Neuronal stem cell (in vitro differentiated cells): Measurements from ENCODE around the gene INTS2.

Source experiments
- DNase-seq: peaks from one replicate; pipeline ENCODE4 v3.0.0-alpha.2; 2013; ENCODE audit warnings: low spot score
- H2AFZ ChIP-seq: one replicate; pipeline ENCODE4 v1.6.1; 2013; ENCODE audit warnings: mild to moderate bottlenecking, low read length, inconsistent platforms
- H2AK5ac ChIP-seq: 2 replicates; pipeline ENCODE4 v1.6.1; 2013; ENCODE audit warnings: low read depth, mild to moderate bottlenecking, inconsistent platforms, low read length, moderate library complexity, mixed read lengths
- H2BK120ac ChIP-seq: 2 replicates; pipeline ENCODE4 v1.6.1; 2013; ENCODE audit warnings: low read depth, mild to moderate bottlenecking, inconsistent platforms, low read length, moderate library complexity, mixed read lengths
- H2BK12ac ChIP-seq: one replicate; pipeline ENCODE4 v1.6.1; 2013; ENCODE audit warnings: low read length, inconsistent platforms
- H2BK15ac ChIP-seq: 2 replicates; pipeline ENCODE4 v1.6.1; 2013; ENCODE audit warnings: mild to moderate bottlenecking, low read length, inconsistent platforms, mixed read lengths
- H2BK5ac ChIP-seq: one replicate; pipeline ENCODE4 v1.6.1; 2013; ENCODE audit warnings: inconsistent platforms, mild to moderate bottlenecking, low read length, moderate library complexity
- H3K14ac ChIP-seq: one replicate; pipeline ENCODE4 v1.6.1; 2013; ENCODE audit warnings: low read length, inconsistent platforms
- H3K18ac ChIP-seq: 2 replicates; pipeline ENCODE4 v1.6.1; 2013; ENCODE audit warnings: low read length, inconsistent platforms
- H3K23ac ChIP-seq: 2 replicates; pipeline ENCODE4 v1.6.1; 2013; ENCODE audit warnings: low read depth, mild to moderate bottlenecking, mixed read lengths, low read length, inconsistent platforms; ENCODE audit not compliant: poor library complexity
- H3K27ac ChIP-seq: replicated peaks from 3 replicates; pipeline ENCODE4 v1.5.1; 2013; ENCODE audit warnings: low read length, inconsistent platforms
- H3K27me3 ChIP-seq, 3 experiments: 2 replicates each; pipeline ENCODE4 v1.6.1; 2013; ENCODE audit warnings: low read length in 3 of 3, mild to moderate bottlenecking in 2 of 3, inconsistent platforms in 1 of 3, low read depth in 1 of 3, mixed read lengths in 1 of 3, moderate library complexity in 1 of 3; ENCODE audit not compliant: control insufficient read depth in 3 of 3, insufficient read depth in 3 of 3
- H3K36me3 ChIP-seq, 2 donors: replicated peaks in 1 of 2; 2 replicates each; pipeline ENCODE4 v1.6.1; 2013; ENCODE audit warnings: low read length in 2 of 2; ENCODE audit not compliant: control insufficient read depth in 2 of 2, insufficient read depth in 2 of 2
- H3K4ac ChIP-seq: 2 replicates; pipeline ENCODE4 v1.6.1; 2013; ENCODE audit warnings: inconsistent platforms, mild to moderate bottlenecking, low read length, moderate library complexity
- H3K4me1 ChIP-seq, 2 donors: 1 replicate in 1 of 2; 2 replicates in 1 of 2; pipeline ENCODE4 v1.6.1; 2013; ENCODE audit warnings: low read length in 2 of 2, low read depth in 1 of 2; ENCODE audit not compliant: control insufficient read depth in 2 of 2, insufficient read depth in 1 of 2
- H3K4me2 ChIP-seq: one replicate; pipeline ENCODE4 v1.6.1; 2013; ENCODE audit warnings: mild to moderate bottlenecking, low read length, inconsistent platforms; ENCODE audit not compliant: insufficient read depth, poor library complexity, severe bottlenecking
- H3K4me3 ChIP-seq, 2 donors: 2 replicates each; pipeline ENCODE4 v1.5.1; 2013; ENCODE audit warnings: low read length in 2 of 2, mild to moderate bottlenecking in 2 of 2, inconsistent platforms in 1 of 2, moderate library complexity in 1 of 2
- H3K79me1 ChIP-seq: one replicate; pipeline ENCODE4 v1.6.1; 2013; ENCODE audit warnings: low read depth, mild to moderate bottlenecking, inconsistent platforms, low read length, moderate library complexity
- H3K9ac ChIP-seq: one replicate; pipeline ENCODE4 v1.6.1; 2013; ENCODE audit warnings: mild to moderate bottlenecking, low read depth, low read length, inconsistent platforms; ENCODE audit not compliant: poor library complexity
- H3K9me3 ChIP-seq, 2 donors: replicated peaks in 1 of 2; 2 replicates each; pipeline versions ENCODE3 to v1.6.1; 2013; ENCODE audit warnings: low read length in 2 of 2, mild to moderate bottlenecking in 2 of 2, inconsistent platforms in 1 of 2, low read depth in 1 of 2, mixed read lengths in 1 of 2, moderate library complexity in 1 of 2; ENCODE audit not compliant: control insufficient read depth in 2 of 2, insufficient read depth in 1 of 2
- H4K8ac ChIP-seq: one replicate; pipeline ENCODE4 v1.6.1; 2013; ENCODE audit warnings: low read depth, mild to moderate bottlenecking, inconsistent platforms, low read length, moderate library complexity
- H4K91ac ChIP-seq: one replicate; pipeline ENCODE4 v1.6.1; 2013; ENCODE audit warnings: low read length, low read depth, mild to moderate bottlenecking, inconsistent platforms; ENCODE audit not compliant: poor library complexity
- WGBS, 2 donors: extraction: QIAGEN DNeasy Blood & Tissue Kit; methylation state at CpG; one replicate each; pipeline ENCODE4 v1.1.7; 2013; ENCODE audit warnings: missing lambda C conversion rate in 2 of 2, mixed read lengths in 1 of 2; ENCODE audit not compliant: insufficient read length in 2 of 2, insufficient replicate concordance in 1 of 2; ENCODE audit errors: extremely low coverage in 2 of 2; 5-methylcytosine and 5-hydroxymethylcytosine counted together

Gene INTS2

DNA sequence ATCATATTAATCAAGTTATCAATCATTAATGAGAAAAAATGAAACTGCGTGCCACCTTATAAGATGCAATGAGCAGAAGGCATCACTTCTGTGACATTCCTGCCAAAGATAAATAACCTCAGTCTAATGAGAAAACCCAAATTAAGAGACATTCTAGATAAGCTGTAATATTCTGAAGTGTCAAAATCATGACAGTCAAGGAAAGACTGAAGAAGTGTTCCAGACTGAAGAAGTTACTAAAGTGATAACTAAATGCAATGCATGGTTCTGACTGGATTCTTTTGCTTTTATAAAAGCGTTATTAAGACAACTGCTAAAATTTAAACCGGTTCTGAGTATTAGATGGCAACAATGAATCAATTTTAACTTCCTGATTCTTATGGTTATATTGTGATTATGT lies 95.3 kb downstream of the INTS2 start:
- no peak overlapping the region for H2BK120ac ChIP-seq
- no peak overlapping the region for H4K91ac ChIP-seq
- H3K18ac ChIP-seq = no peak overlapping the region
- H3K4me2 ChIP-seq = no peak overlapping the region
- H3K23ac ChIP-seq = no peak overlapping the region
- H3K36me3 ChIP-seq = peaks cover 3 to 93% of the 10 kb centered on the region in 2 donors
- H2BK5ac ChIP-seq = no peak overlapping the region
- H3K27ac ChIP-seq = no peak overlapping the region
- H3K4me3 ChIP-seq = no peak overlapping the region
- H4K8ac ChIP-seq = no peak overlapping the region
- H2AFZ ChIP-seq = no peak overlapping the region
- no peak overlapping the region for H3K9ac ChIP-seq
- no peak overlapping the region for H3K14ac ChIP-seq
- H3K4ac ChIP-seq = no peak overlapping the region
- no peak overlapping the region for H2AK5ac ChIP-seq
- H3K4me1 ChIP-seq = no peaks in the 10 kb centered on the region
- no peak overlapping the region for H2BK12ac ChIP-seq
- no peaks in the 10 kb centered on the region for H3K79me1 ChIP-seq
- peaks cover 3 to 20% of the 10 kb centered on the region in 2 donors for H3K9me3 ChIP-seq
- no peaks in the 10 kb centered on the region for H3K27me3 ChIP-seq
- H2BK15ac ChIP-seq = no peak overlapping the region
- no CpG with 5 or more reads among the region's 3 CpGs for WGBS, 2 donors
- no peak for DNase-seq

DNA sequence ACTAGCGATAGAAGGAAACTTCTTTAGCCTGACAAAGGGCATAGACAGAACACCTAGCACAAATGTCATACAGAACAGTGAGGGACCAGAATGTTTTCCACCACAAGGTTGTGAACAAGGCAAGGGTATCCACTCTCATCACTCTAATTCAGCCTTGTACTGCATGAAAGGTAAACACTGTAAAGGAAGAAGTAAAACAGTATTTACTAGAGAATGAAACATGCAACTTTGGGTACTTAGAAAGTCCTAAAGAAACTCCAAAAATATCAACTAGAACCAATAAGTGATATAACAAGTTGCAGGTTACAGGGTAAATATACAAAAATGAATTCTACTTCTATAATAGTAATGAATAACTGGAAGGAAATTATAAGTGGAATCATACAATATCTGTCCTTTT lies 96.7 kb downstream of the INTS2 start:
- H2AFZ ChIP-seq = no peak overlapping the region
- H3K79me1 ChIP-seq = no peaks in the 10 kb centered on the region
- no peak overlapping the region for H3K9ac ChIP-seq
- no peak overlapping the region for H3K27ac ChIP-seq
- no peak overlapping the region for H3K23ac ChIP-seq
- H3K14ac ChIP-seq = no peak overlapping the region
- no peak overlapping the region for H4K91ac ChIP-seq
- H3K18ac ChIP-seq = no peak overlapping the region
- H2BK5ac ChIP-seq = no peak overlapping the region
- DNase-seq = no peak
- no CpG with 5 or more reads among the region's 1 CpG for whole genome bisulfite sequencing, 2 donors
- H2AK5ac ChIP-seq = no peak overlapping the region
- no peak overlapping the region for H2BK15ac ChIP-seq
- no peak overlapping the region for H2BK120ac ChIP-seq
- peaks cover 3 to 93% of the 10 kb centered on the region in 2 donors for H3K36me3 ChIP-seq
- peaks cover 3 to 29% of the 10 kb centered on the region in 2 donors for H3K9me3 ChIP-seq
- no peak overlapping the region for H3K4ac ChIP-seq
- no peaks in the 10 kb centered on the region for H3K27me3 ChIP-seq
- H2BK12ac ChIP-seq = no peak overlapping the region
- H3K4me1 ChIP-seq = no peaks in the 10 kb centered on the region
- no peak overlapping the region for H4K8ac ChIP-seq
- no peak overlapping the region for H3K4me3 ChIP-seq
- H3K4me2 ChIP-seq = no peak overlapping the region

DNA sequence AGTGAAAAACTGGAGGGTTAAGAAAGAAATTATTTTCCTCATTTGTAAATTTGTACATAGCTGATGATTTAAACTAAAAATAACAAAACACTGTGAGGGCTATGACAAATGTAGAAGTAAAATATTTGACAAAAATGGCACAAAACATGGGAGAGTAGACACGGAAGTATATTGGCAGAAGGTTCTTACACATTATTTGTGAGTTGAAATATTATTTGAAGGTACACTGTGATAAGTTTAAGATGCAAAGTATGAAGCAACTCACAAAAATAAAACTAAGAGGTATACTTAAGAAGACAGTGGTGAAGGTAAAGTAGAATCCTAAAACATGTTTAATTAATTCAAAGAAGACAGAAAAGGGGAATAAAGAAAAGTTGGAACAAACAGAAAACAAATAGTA lies 99.1 kb downstream of the INTS2 start:
- no peak overlapping the region for H3K4me3 ChIP-seq
- H2AK5ac ChIP-seq = no peak overlapping the region
- no peak for DNase-seq
- no peak overlapping the region for H3K14ac ChIP-seq
- H2BK5ac ChIP-seq = no peak overlapping the region
- H4K8ac ChIP-seq = no peak overlapping the region
- H2BK120ac ChIP-seq = no peak overlapping the region
- H3K4me2 ChIP-seq = no peak overlapping the region
- H2BK12ac ChIP-seq = no peak overlapping the region
- no peak overlapping the region for H4K91ac ChIP-seq
- no peaks in the 10 kb centered on the region for H3K4me1 ChIP-seq
- no peak overlapping the region for H3K4ac ChIP-seq
- H3K27me3 ChIP-seq = no peaks in the 10 kb centered on the region
- peaks cover 3 to 46% of the 10 kb centered on the region in 2 donors for H3K9me3 ChIP-seq
- peaks cover 3 to 80% of the 10 kb centered on the region in 2 donors for H3K36me3 ChIP-seq
- no peak overlapping the region for H3K9ac ChIP-seq
- no peak overlapping the region for H2AFZ ChIP-seq
- no peak overlapping the region for H3K23ac ChIP-seq
- H3K27ac ChIP-seq = no peak overlapping the region
- WGBS, 2 donors = no CpG with 5 or more reads among the region's 1 CpG
- H2BK15ac ChIP-seq = no peak overlapping the region
- H3K79me1 ChIP-seq = no peaks in the 10 kb centered on the region
- H3K18ac ChIP-seq = no peak overlapping the region

DNA sequence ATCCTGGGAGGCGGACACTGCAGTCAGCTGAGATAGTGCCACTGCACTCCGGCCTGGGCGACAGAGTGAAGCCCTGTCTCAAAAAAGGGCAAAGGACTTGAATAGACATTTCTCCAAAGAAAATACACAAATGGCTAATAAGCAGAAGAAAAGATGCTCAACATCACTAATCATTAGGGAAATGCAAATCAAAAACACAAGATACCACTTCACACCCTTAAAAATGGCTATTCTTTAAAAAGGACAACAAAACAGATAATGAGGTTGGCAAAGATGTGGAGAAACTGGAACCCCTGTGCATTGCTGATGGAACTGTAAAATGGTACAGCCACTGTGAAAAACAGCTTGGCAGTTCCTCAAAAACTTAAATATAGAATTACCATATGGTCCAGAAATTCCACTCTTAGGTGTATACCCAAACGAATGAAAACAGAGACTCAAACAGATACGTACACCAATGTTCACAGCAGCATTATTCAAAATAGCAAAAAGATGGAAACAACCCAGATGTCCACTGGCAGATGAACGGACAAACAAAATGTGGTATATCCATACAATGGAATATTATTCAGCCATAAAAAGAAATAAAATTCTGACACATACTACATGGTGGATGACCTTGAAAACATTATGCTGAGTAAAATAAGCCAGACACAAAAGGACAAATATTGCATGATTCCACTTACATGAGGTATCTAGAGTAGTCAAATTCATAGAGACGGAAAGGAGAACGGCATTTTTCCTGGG lies 100.0 kb downstream of the INTS2 start:
- Histone ChIP-seq H3K4me1 (no peaks in the 10 kb centered on the region), H3K4me2 (no peak overlapping the region), H3K14ac (no peak overlapping the region), H3K18ac (no peak overlapping the region), H3K9me3 (peaks cover 3 to 46% of the 10 kb centered on the region in 2 donors), H2BK12ac (no peak overlapping the region), H3K4me3 (no peak overlapping the region), H3K4ac (no peak overlapping the region), H3K79me1 (no peaks in the 10 kb centered on the region), H4K8ac (no peak overlapping the region), H3K27me3 (no peaks in the 10 kb centered on the region), H3K36me3 (peaks cover 3 to 83% of the 10 kb centered on the region in 2 donors), H3K23ac (no peak overlapping the region), H2AFZ (no peak overlapping the region), H2BK120ac (no peak overlapping the region), H3K9ac (no peak overlapping the region), H3K27ac (no peak overlapping the region), H2BK5ac (no peak overlapping the region), H4K91ac (no peak overlapping the region), H2BK15ac (no peak overlapping the region), H2AK5ac (no peak overlapping the region)
- no peak for DNase-seq
- no CpG with 5 or more reads among the region's 8 CpGs for WGBS, 2 donors
